ENCODE data around the gene RCL1.
A peak's percentile ranks its signal among the peaks of the same experiment; 100 is the strongest.
"Not testable (repeated sequence)": the region's sequence is repeated elsewhere in the genome, so short reads cannot be mapped to it uniquely, and the experiment has no call there.

Gene RCL1, protein sequence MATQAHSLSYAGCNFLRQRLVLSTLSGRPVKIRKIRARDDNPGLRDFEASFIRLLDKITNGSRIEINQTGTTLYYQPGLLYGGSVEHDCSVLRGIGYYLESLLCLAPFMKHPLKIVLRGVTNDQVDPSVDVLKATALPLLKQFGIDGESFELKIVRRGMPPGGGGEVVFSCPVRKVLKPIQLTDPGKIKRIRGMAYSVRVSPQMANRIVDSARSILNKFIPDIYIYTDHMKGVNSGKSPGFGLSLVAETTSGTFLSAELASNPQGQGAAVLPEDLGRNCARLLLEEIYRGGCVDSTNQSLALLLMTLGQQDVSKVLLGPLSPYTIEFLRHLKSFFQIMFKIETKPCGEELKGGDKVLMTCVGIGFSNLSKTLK

DNA sequence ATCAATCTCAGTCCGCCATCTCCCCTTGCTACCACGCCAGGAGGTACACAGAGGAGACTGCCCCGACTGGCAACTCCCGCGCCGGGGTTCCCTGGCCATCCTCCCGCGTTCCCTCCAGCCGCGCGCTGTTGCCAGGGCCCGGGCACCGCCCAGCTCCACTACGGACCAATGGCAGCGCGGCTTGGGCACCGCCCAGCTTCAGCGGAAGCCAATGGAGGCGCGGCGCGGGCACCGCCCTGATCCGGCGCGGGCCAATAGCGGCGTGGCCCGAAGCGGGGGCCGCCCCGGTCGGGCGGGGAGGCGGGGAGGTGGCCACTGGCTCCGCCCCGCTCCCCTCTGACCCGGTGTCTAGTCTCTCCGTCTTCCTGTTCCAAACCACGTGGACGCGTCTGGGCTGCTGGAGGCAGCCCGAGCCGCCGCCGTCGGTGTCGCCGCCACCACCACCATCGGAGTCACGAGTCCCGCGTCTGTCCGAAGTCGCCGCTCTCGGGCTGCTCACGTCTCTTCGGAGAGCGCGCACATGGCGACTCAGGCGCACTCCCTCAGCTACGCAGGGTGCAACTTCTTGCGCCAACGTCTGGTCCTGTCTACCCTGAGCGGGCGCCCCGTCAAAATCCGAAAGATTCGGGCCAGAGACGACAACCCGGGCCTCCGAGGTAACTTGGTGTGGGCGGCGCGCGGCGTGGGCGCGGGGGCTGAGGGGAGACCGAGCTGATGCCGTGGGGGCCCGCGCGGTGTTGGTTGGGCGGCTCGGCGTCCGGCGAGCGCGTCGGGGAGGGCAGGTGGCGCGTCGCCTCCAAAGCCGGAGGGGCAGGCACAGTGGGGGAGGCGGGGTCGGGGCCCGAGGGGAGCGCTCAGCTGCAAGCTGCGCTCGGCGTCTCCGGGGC is at the start of gene RCL1:
TSS of gene RCL1 (plus strand) at position 373 of the 887 bp plus-strand sequence. CDS start at position 521, 148 bp downstream.
- DNase-seq = peak; percentile 94

DNA sequence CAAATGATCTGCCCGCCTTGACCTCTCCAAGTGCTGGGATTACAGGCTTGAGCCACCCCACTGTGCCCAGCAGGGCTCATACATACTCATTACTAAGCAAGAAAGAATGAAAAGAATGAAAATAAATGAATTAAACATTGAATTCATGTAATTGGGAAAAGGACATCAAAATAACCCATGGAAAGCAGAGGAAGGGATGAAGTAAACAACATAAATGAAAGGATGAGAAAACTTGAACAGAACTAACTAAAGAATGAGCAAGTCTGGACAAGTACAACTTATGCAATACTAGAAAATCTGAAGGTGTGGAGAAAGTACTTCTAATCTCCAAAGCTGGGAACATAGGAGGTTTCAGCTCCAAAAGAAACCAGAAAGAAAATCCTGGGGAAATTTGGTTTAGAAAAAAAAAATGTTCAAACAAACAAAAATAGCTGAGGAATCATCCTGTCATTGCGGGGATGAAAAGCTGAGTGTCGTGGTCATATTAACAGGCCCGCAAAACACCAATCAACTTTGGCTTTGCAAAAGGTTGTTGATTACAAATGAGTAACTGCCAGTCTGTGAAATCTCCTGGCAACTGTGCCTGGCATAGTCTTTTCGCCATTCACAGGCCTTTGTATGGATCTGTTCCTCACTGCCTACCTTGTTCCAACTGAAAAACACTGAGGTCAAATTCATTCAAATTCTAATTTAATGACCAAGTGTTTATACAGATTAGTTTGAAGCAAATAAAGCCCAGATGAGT is 49.4 kb upstream of the RCL1 start:
- no peak for DNase-seq

DNA sequence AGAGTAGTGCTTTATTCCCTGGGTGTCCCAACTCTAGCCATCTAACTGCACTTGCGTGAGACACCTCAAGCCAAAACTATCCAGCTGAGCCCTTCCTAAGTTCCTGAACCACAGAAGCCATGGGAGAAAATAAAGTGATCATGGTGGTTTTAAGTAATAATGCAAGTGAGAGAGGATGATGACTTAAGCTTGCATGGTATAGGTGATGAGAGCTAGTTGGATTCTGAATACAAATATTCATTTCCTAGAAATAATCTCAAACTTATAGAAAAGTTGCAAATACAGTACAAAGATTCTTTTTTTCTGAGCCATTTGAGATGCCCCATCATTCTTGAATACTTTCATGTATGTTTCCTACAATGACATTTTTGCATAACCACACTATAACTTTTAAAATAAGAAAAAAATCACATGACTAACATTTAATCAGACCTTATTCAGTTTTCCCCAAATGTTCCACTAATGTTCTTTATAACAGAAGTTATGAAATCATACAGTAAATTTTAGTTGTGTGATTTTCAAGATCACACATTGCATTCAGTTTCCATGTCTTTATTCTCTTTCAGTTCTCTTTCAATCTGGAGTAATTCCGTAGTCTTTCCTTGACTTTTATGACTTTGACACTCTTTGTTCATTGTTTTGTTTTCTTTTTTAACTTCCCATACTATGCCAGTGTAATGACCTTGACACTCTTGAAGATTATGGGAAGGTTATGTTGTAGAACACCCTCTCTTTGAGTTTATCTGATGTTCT is 46.3 kb upstream of the RCL1 start:
- DNase-seq = no peak

DNA sequence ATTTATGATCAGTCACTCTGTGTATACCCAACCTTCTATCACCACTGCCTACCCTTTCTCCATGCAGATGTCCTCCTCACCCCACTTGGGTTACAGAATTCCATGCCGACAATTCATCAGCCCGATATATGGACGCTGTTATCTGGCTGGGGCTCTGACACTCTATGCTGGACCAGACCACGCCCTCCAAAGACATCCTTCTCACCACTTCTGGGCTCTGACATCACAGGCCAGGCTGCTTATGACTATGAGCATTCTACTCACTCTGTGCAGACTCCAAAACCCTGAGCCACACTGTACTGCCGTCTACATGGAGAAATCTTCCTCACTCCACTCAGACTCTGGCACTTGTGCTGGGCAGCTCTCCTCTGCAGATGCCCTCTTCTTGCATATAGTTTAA is 44.1 kb upstream of the RCL1 start:
- DNase-seq = no peak

DNA sequence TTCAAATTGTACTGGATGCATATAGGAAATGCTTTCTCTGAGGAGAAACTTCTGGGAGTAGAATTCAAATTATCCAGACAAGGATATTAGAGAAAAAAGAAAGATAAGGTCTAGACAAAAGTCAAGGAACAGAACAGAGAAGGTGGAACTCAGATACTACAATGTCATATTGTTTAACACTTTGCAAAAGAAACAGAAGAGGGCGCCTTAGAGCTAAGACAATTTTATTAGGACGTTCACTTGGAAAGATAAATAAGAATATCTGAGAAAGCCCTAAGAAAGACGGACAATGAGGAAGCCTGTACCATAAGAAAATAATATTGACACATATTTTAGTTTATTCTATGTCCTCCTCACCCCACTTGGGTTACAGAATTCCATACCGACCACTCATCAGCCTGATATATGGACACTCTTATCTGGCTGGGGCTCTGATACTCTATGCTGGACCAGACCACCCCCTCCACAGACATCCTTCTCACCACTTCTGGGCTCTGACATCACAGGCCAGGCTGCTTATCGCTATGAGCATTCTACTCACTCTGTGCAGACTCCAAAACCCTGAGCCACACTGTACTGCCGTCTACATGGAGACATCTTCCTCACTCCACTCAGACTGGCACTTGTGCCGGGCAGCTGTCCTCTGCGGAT is 42.6 kb upstream of the RCL1 start:
- no peak for DNase-seq

DNA sequence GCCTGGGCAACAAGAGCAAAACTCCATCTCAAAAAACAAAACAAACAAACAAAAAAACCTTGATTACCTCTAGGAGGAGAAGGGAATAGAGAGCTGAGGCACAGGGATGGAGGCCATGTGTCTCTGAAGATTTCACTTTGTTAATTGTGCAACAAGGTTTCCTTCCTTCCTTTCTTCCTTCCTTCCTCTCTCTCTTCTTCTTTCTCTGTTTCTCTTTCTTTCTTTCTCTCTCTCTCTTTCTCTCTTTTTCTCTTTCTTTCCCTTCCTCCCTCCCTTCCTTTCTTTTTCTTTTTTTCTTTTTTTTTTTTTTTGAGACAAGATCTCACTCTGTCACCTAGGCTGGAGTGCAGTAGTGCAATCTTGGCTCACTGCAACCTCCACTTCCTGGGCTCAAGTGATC is 38.2 kb upstream of the RCL1 start:
- not testable (repeated sequence) for DNase-seq

DNA sequence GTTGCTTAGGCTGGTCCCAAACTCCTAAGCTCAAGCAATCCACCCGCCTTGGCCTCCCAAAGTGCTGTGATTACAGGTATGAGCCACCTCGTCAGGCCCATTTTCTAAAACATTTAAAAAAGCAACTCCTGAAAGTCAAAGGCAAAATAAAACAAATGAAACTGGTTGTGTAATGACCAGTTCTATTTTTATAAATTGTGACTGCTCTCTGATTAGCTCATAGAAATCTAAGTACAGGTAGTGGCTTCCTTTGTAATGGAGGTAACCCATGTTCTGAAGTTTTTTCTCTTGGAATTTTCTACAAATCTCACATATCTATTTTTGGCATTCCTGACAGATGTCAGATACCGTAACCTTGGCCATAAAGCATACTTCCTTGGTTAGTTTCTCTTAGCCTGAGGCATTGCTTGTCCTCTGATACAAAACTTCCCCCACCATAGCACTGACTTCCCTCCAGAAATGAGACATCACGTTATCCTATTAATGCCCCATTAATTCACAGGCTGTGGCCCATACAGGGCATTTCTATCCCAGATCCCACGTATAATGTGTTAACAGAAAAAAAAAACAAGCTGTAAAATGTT is 37.6 kb upstream of the RCL1 start:
- no peak for DNase-seq

DNA sequence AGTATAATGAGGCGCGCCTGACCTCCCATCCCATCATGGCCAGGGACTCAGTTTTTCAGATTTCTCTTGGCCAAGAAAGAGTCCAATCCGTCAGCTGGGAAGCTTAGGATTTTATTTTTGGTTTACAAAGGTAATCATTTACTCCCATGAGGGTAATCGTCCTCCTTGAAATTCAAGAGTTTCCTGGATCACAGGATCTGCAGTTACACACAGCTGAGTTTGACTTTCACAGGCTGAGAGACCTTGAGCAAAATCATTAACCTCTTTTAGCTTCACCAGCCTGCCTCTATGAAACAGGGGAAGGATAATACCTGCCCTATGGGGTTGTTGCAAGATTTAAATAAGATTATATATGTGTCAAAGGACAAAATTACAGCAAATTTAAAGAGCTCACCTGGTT is 36.3 kb upstream of the RCL1 start:
- DNase-seq = no peak

DNA sequence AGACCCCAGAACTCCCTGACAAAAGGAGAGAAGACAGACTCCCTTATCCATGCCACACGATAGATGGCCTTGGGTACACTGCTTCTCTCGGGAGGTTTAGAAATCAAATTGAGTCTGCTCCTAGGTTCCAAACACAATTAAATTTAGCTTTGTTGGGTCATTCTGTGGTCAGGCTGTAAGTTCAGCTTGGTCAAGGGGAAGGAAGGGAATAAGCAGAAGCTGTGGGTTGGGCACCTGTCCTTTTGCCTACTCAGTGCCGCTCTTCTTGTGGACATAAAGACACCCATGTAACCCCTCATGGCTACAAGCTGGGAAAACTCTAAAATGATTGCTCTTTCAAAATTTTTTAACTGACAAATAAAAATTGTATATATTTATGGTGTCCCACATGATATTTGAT is 32.6 kb upstream of the RCL1 start:
- DNase-seq = no peak

DNA sequence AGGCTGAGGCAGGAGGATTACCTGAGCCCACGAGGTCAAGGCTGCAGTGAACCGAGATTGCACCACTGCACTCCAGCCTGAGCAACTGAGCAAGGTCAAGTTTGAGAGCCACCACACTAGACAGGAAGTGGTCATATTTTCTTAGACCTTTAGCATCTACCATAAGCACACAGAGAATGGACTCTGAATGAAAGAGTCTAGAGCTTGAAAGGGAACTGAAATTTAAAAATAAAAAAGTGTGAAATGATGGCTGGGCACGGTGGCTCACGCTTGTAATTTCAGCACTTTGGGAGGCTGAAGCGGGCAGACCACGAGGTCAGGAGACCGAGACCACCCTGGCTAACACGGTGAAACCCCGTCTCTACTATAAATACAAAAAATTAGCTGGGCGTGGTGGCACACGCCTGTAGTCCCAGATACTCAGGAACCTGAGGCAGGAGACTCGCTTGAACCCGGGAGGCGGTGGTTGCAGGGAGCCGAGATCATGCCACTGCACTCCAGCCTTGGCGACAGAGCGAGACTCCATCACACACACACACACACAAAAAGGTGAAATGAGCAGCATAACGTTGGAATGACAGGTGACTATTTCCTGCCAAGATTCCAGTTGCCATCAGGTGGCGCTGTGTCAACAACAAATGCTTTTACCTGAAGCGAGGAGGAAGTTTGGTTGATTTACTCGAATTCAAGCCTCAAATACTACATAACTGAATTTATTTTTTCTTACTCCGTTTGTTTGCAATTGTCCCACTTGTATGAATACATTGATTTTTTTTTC is 30.4 kb upstream of the RCL1 start:
- DNase-seq = no peak

DNA sequence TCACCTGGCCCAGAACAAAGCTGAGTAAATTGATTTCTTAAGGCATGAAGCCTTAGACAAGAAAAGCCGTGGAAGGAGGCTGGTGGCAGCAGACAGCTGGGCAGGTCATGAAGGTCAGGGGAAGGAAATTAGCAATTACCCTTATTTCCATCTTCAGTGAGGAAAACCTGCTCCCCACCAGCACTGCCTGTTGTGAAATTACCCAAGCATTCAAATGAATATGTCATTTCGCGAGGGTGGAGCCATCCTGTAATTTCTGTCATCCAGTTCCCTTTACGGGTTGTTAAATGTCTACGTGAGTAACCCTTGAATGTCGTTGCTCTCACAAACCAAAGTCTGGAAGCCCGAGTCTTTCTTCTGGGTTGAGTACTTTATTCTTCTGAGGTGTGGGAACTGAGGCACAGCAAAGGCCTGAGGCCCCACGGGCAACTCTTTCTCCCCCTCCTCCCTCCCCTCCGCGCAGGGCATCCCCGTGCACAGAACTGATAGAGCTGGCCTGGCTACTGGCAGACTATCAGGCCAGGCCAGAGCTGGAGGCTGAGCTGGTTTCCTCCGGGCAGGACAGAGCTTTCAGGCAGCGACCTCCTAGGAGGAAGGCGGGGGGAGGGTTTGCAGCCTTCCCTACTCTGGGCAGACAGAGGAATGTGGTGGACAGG is 29.7 kb upstream of the RCL1 start:
- DNase-seq = no peak

DNA sequence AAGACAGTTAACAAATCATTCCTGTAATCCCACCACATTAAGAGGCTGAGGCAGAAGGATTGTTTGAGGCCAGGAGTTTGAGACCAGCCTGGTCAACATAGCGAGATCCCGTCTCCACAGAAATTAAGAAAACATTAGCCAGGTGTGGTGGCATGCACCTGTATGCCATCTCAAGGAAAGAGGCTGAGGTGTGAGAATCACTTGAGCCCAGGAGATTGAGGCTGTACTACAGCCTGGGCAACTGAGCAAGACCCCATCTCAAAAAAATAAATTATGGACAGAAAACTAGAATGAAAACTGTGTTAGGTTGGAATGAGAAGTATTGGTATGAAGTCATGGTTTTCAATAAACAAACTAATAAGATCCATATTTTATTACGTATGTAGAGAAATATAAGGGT is 28.7 kb upstream of the RCL1 start:
- DNase-seq = no peak

DNA sequence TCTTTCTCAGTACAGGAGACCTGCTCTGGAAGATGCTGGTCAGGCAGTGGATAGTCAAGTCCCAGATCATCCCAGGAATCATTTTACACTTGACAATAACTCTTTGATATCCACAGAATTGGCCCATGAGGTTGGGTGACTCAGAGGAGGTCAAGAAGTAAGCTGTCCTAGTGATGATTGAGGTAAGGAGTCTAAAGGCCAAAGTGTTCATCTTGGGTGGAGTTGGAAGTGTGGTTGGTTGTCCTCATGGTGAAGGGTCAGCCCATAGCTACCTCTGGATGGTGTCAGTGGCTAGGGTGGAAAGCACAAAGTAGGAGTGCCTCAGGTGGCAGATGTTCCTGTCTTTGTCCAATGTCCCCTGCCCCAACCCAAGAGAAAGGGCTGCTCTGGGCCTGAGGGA is 24.1 kb upstream of the RCL1 start:
- DNase-seq = no peak

DNA sequence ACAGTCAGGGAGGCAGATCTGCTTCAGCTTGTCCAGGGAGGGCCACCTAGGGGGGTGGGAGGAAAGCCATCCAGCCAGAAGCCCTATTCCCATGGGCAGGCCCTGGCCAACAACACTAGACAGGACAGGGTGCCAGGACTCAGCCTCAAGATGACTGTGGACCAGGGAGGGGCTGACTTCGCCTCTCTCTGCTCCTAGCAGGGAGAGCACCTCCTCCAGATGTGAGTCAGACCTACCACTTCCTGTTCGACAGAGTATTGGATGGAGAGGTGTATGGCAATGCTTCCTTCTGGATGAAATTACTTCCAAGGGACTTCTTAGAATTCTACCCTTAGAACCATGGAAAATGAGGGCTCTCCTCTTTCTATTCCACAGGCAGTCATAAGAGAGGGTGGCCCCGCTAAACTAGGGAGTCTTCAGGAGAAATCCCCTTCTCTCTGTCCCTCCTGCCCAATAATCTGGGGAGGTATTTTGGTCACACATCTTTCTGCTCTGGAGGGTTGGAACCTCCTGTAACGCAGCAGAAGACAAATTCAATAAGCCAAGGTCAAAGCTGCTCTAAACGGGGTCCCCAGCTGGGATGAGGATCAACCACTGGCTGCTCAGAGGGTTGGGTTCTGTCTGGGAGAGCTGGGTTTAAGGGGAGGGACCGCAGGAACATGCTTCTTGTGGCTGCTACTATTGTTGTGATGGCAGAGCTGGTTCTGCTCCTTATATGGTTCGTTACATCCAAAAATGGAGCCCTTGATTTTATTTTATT is 23.2 kb upstream of the RCL1 start:
- no peak for DNase-seq

DNA sequence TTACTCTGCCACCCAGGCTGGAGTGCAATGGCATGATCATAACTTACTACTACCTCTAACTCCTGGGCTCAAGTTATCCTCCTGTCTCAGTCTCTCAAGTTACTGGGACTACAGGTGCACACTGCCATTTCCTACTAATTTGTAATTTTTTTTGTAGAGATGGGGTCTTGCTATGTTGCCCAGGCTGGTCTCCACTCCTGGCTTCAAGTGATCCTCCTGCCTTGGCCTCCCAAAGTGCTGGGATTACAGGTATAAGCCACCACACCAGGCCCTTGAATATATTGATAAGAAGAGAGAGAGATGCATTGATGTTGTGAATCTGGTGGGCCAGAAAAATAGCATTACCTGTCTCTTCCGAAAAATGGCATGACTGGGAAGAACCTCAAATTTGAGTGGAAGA is 21.0 kb upstream of the RCL1 start:
- DNase-seq = no peak

DNA sequence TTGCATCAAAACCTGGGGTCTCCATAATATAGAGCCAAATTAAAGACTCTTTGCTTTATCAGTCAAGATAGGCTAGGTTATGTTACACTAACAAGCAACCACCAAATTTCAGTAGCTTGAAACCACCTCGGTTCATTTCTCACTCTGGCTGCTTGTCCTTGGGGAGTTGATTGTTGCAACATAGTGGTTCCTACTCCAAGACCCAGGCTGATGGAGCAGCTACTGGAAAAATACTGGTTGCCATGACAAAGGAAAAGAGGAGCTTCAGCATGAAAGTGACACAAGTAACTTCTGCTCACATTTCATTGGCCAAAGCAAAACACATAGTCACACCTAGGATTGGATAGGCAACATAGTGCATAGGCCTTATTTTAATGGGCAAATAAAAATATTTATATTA is 18.5 kb upstream of the RCL1 start:
- DNase-seq = no peak

DNA sequence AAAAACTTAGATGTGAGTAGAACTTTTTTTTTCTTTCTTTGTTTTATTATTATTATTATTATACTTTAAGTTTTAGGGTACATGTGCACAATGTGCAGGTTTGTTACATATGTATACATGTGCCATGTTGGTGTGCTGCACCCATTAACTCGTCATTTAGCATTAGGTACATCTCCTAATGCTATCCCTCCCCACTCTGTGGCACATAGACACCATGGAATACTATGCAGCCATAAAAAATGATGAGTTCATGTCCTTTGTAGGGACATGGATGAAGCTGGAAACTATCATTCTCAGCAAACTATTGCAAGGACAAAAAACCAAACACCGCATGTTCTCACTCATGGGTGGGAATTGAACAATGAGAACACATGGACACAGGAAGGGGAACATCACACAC is 17.8 kb upstream of the RCL1 start:
- not testable (repeated sequence) for DNase-seq

DNA sequence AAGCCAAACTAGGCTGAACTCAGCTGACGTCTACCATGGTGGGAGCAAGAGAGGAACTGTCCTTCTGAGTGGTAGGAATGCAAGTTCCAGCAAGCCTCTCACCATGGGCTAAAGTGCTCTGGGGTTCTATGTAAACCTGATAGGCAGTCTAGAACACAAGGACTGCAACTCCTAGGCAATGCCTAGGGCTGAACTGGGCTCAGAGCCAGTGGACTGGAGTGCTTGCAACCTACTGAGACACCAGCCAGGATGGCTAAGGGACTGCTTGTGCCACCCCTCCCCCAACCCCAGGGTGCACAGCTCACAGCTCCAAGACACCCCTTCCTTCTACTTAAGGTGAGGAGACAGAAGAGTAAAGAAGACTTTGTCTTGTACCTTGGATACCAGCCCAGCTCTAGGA is 12.1 kb upstream of the RCL1 start:
- DNase-seq = no peak

DNA sequence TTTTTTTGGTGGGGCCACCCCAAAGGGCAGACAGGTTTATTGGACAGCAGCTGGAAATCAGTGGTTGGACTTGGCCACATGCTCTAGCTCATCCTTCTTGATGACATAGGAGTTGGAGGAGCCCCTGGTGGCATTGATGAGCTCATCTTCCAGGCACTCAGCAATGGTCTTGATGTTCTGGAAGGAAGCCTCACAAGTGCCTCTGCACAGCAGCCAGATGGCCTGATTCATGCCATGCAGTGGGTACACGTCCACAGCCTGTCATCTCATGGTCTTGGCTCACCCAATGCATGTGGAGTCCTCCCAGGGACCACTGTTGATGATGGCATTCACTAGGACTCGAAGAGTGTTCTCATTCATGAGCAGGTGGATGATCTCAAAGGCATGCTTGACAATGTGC is 11.3 kb upstream of the RCL1 start:
- DNase-seq = no peak

DNA sequence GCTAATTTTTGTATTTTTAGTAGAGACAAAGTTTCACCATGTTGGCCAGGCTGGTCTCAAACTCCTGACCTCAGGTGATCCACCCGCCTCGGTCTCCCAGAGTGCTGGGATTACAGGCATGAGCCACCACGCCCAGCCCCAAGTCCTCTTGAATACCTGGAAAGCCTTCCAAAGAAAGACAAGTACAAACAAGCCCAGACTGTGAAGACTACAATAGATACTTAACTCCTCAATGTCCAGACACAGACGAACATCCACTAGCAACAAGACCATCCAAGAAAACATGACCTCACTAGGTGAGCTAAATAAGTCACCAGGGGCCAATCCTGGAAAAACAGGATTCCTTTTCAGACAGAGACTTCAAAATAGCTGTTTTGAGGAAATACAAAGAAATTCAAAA is 9.6 kb upstream of the RCL1 start:
- not testable (repeated sequence) for DNase-seq
